GM19397 (cell line): Measurements from ENCODE around the gene CCL14.

ENCODE experiments used
- ATAC-seq: cut with Tn5 transposase; IDR thresholded peaks from one replicate; pipeline ENCODE4 v1.9.1; 2021; ENCODE audit warnings: mild to moderate bottlenecking, moderate library complexity; ENCODE audit not compliant: unreplicated experiment

The CCL14 gene

GRCh38 chr17:35991075-35991474 lies 4.5 kb upstream of the CCL14 start:
- ATAC-seq, result no peak

DNA sequence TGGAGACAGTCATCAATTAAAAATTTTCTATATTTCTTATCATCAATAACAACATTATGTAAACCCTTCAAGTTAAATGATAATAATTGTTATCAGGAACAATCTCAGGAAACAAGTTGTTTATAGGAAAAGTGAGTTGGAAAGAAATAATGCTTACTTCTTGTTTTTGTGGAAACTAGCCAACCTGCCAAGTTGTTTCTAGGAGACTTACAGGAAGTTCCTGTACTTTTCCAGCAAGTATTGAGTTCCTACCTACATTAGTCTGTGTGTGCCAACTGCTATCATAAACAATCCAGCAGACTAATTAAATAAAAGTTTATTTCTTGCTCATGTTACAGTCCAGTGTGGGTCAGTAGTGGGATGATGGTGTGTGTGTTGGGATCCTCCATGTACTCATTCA lies 1.6 kb upstream of the CCL14 start:
- ATAC-seq, result no peak

GRCh38 chr17:35984140-35984539 lies 2.4 kb downstream of the CCL14 start:
- no peak for ATAC-seq

DNA sequence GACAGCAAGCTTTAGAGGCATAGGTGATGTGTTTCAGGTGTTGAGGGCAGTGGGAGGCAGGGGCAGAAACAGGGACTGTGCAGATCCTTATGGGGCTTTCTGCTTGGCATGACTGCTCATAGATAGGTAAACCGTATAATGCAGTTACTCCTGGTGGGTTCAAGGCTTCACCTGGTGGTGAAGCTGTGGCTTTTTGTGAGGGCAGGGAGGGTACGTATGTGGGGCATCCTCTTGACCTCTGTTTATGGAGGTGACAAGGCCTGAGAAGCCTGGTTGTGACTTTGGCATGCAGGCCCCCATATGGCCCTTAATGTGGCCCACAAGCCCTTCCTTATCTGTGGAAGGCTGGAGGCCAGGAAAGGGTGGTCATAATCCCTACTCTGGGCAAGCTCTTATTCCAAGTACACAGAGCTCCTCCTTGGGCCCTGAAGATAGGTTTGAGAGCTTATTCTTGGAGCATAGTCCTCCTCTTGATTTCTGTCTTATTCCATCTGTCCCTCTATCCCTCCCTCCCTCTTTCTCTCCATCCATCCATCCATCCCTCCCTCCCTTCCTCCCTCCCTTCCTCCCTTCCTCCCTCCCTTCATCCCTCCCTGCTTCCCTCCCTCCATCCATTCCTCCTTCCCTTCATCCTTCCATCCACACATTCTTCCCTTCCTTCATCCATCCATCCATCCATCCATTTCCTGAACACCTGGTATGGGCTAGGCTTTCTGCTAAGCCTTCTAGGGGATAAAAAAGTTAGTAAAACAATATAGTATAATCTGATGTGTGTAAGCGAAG lies 3.9 kb downstream of the CCL14 start:
- ATAC-seq, result no peak

DNA sequence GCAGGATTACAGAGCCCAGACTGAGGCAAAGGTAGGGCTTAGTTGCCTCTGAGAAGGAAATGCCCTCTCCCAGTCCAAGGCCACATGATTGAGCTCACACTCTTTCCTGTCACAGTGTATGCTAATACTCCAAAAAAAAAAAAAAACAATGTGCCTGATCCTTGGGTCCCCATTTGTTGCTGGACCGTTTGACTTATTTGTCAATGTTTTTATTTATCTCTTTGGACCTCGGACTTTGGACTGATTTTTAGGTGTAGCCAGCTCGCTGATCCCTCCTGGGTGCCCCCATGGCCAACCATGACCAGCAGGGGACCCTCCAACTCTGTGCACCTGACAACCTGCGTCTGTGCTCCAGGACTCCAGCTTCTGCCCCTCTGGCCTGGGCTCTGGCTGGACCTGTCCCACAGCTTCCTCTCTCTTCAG lies 4.6 kb downstream of the CCL14 start:
- ATAC-seq, result no peak

- ATAC-seq, result no peak
Measured at GRCh38 chr17:35981246-35981645, 5.3 kb downstream of the CCL14 start, which contains the start of gene CCL16. Gene CCL16, minus strand, starts transcription at chr17:35981497. Its CDS starts 77 bp downstream, at chr17:35981420.

- no peak for ATAC-seq
Measured at GRCh38 chr17:35978346-35978745, 8.2 kb downstream of the CCL14 start.

GRCh38 chr17:35977509-35977908 lies 9.0 kb downstream of the CCL14 start:
- no peak for ATAC-seq

GRCh38 chr17:35973333-35974260 lies 12.9 kb downstream of the CCL14 start:
- ATAC-seq, result no peak

DNA sequence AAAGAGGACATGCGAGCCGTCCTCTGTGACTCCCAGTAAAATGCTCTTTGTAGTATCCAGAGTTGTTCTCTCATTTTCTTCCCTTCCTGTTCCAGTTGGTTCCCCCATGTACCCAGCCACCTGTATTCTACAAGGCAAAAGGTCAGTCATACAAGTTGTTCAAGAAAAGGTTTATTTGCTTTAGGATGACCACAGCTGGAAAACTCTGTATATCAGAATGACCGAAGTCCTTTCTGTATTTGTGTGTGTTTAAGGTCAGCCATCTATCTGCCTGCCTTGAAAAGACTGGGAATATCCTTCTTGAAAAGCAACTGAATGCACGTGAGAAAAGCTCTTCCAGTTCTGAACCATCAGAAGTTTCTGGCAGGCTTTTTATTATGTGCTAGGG lies 13.6 kb downstream of the CCL14 start:
- no peak for ATAC-seq

DNA sequence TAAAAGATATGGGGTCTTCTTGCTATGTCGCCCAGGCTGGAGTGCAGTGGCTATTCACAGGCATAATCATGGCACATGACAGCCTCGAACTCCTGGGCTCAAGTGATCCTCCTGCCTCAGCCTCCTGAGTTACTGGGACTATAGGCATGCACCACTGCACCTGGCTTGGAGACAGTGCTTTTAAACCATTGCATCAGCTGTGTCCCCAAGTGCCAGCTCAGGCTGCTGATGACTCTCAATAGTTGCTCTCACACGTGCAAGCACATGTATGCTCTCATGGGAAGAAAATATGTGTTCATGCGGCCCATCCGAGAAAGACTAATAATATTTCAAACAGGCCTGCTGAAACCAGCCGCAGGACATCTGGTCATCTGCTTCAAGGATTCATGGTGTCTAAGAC lies 14.0 kb downstream of the CCL14 start:
- no peak for ATAC-seq

DNA sequence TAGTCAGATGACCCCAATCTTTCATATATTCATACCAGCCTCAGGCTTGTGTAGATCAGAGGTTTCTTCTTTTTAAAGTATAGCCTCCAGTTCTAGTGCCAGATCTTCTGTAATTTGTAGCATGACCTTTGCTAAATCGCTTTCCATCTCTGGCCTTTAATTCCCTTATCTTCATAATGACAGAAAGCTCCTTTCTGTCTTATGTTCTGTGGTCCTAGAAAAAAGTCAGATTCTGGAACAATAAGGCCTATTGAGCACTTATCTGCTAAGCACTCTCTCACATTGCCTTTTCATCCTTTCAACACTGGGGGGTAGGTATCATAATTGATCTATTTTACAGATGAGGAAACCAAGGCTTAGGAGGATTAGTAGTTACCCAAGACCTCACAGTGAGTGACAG lies 14.5 kb downstream of the CCL14 start:
- no peak for ATAC-seq

DNA sequence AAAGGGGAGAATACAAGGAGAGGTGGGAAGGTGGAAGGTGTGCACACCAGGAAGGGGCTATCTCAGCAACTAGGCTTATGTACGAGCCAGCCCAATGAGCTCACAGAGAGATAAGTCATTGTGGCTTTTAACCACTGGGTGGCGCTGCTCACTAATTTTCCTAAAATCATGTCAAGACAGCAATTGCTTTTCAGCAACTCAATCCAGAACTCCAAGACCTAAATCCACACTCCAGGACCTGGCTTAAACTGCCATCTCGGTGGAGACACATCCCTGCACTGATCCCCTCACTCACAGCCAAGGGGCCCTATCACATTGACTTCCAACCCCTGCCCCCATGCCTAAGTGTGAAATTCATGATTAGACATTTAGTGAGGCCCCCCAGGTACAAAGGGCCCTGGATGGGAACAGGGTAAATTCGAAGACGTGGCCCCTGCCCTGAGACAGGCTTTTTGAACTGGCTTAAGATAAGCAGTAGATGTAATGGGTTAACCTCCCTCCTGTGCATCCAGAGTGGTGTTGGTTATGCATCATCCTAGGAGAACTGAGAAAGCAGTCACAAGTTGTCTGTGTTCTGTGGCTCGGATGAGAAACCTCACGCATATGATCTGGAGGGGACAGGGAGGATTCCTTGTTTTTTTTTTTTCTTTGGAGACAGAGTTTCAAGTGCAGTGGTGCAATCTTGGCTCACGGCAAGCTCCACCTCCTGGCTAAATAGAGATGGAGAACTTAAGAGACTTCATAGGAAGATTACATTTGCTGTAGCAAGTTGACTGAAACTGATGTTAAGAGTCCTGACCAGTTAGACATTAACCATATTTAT lies 16.8 kb downstream of the CCL14 start:
- ATAC-seq, result no peak

DNA sequence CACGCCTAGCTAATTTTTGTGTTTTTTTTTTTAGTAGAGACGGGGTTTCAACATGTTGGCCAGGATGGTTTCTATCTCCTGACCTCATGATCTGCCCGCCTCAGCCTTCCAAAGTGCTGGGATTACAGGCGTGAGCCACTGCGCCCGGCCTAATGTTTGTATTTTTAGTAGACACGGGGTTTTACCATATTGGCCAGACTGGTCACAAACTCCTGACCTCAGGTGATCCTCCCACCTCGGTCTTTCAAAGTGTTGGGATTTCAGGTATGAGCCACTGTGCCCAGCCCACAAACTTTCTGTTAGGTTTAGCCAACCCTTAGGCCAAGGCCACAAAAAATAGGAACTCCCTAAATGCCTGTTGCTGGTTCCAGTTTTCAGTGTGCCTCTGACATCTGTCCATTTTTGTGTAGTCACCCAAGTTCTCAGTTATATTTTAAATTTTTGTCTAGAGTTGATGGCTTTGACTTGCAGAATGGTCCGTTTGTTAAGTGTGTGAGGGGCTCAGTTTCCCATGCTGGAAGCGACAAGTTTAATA lies 17.9 kb downstream of the CCL14 start:
- no peak for ATAC-seq

DNA sequence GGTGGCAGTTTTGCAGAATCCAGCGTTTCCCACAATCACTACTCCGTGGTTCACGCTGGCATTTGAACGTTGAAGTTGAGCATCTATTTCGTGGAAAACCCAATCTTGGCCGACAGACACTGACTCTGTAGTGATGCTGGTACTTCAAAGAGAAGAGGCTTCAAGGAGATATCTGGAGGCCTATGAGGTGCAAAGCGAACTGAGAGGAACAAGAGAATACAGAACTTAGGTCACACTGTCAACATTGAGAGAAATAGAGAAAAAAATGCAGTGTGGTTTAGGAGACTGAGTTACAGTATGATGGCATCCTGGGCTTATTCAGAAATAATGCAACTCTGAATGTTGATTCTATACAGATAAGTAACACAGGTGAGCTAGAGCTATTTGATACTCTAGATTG lies 21.3 kb downstream of the CCL14 start:
- no peak for ATAC-seq

DNA sequence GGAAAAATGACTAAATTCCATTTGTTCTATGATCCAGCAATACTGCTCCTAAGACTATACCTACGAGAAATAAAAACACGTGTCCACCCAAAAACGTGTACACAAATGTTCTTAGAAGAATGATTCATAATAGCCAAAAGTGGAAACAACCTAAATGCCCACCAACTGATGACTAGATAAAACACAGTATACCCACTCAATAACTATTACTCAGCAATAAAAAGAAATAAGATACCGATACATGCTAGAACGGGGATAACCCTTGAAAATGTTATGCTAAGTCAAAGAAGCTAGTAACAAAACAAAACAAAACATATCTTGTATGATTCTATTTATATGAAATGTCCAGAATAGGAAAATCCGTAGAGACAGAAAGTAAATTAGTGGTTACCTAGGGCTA lies 22.9 kb downstream of the CCL14 start:
- no peak for ATAC-seq

GRCh38 chr17:35953720-35954119 lies 32.8 kb downstream of the CCL14 start:
- ATAC-seq, result no peak

DNA sequence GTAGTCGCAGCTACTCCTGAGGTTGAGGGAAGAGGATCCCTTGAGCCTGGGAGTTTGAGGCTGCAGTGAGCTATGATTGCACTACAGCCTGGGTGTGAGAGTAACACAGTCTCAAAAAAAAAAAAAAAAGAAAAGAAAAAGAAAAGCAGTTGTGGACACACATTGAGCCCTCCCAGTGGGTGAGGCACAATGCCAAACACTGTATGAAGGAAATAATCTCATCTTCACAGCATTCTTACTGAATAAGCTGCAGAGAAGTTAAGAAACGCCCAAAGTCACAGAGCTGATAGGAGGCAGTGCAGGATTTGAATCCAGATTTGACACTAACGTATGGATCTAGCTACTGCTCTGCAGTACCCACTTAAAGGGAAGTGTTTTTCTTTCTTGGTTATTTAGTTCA lies 37.1 kb downstream of the CCL14 start:
- ATAC-seq, result no peak

- ATAC-seq, result no peak
Measured at GRCh38 chr17:35948092-35948491, 38.4 kb downstream of the CCL14 start.

GRCh38 chr17:35947156-35947585 lies 39.4 kb downstream of the CCL14 start:
- ATAC-seq, result no peak

GRCh38 chr17:35944151-35944550 lies 42.4 kb downstream of the CCL14 start:
- no peak for ATAC-seq
